ENCODE measurements around the gene PRRT1B.

PRRT1B gene

GRCh38 chr9:131589124-131589711, 43.9 kb downstream of the PRRT1B start:
- H3K36me3 Mint-ChIP-seq (ENCODE audit: low read depth) = peaks cover 50% of the 10 kb centered on the region
- no peak overlapping the region for H3K4me3 Mint-ChIP-seq
- H3K27ac Mint-ChIP-seq = peak overlapping the region; percentile 52
- H3K9me3 Mint-ChIP-seq = no peaks in the 10 kb centered on the region
- peaks cover 49% of the 10 kb centered on the region for H3K4me1 Mint-ChIP-seq (ENCODE audit: low read depth)
- no peaks in the 10 kb centered on the region for H3K27me3 Mint-ChIP-seq (ENCODE audit: low read depth)

- Mint-ChIP-seq H3K36me3 (ENCODE audit: low read depth) (peaks cover 44% of the 10 kb centered on the region), H3K9me3 (no peaks in the 10 kb centered on the region), H3K4me1 (ENCODE audit: low read depth) (peaks cover 43% of the 10 kb centered on the region), H3K27ac (peak overlapping the region; percentile 70), H3K4me3 (no peak overlapping the region), H3K27me3 (ENCODE audit: low read depth) (no peaks in the 10 kb centered on the region)
Observed at GRCh38 chr9:131589993-131590392, 44.7 kb downstream of the PRRT1B start.

- H3K4me3 Mint-ChIP-seq = no peak overlapping the region
- peaks cover 39% of the 10 kb centered on the region for H3K4me1 Mint-ChIP-seq (ENCODE audit: low read depth)
- peak overlapping the region; percentile 70 for H3K27ac Mint-ChIP-seq
- H3K27me3 Mint-ChIP-seq (ENCODE audit: low read depth) = no peaks in the 10 kb centered on the region
- no peaks in the 10 kb centered on the region for H3K9me3 Mint-ChIP-seq
- H3K36me3 Mint-ChIP-seq (ENCODE audit: low read depth) = peaks cover 40% of the 10 kb centered on the region
Observed at GRCh38 chr9:131590449-131590848, 45.1 kb downstream of the PRRT1B start.

GRCh38 chr9:131590907-131591844, 45.9 kb downstream of the PRRT1B start:
- H3K27me3 Mint-ChIP-seq (ENCODE audit: low read depth) = no peaks in the 10 kb centered on the region
- peaks cover 40% of the 10 kb centered on the region for H3K36me3 Mint-ChIP-seq (ENCODE audit: low read depth)
- H3K4me1 Mint-ChIP-seq (ENCODE audit: low read depth) = peaks cover 31% of the 10 kb centered on the region
- H3K4me3 Mint-ChIP-seq = no peak overlapping the region
- H3K9me3 Mint-ChIP-seq = no peaks in the 10 kb centered on the region
- peak overlapping the region; percentile 70 for H3K27ac Mint-ChIP-seq

- H3K9me3 Mint-ChIP-seq = no peaks in the 10 kb centered on the region
- H3K4me3 Mint-ChIP-seq = no peak overlapping the region
- H3K27me3 Mint-ChIP-seq (ENCODE audit: low read depth) = no peaks in the 10 kb centered on the region
- H3K36me3 Mint-ChIP-seq (ENCODE audit: low read depth) = peaks cover 35% of the 10 kb centered on the region
- H3K4me1 Mint-ChIP-seq (ENCODE audit: low read depth) = peaks cover 27% of the 10 kb centered on the region
- H3K27ac Mint-ChIP-seq = peak overlapping the region; percentile 63
Observed at GRCh38 chr9:131591845-131592208, 46.5 kb downstream of the PRRT1B start.

- no peak overlapping the region for H3K4me3 Mint-ChIP-seq
- H3K27ac Mint-ChIP-seq = no peak overlapping the region
- no peaks in the 10 kb centered on the region for H3K27me3 Mint-ChIP-seq (ENCODE audit: low read depth)
- H3K36me3 Mint-ChIP-seq (ENCODE audit: low read depth) = peaks cover 27% of the 10 kb centered on the region
- peaks cover 21% of the 10 kb centered on the region for H3K4me1 Mint-ChIP-seq (ENCODE audit: low read depth)
- no peaks in the 10 kb centered on the region for H3K9me3 Mint-ChIP-seq
Observed at GRCh38 chr9:131593091-131593820, 47.9 kb downstream of the PRRT1B start.

GRCh38 chr9:131593936-131594665, 48.8 kb downstream of the PRRT1B start:
- H3K4me1 Mint-ChIP-seq (ENCODE audit: low read depth) = peaks cover 21% of the 10 kb centered on the region
- H3K36me3 Mint-ChIP-seq (ENCODE audit: low read depth) = peaks cover 24% of the 10 kb centered on the region
- H3K4me3 Mint-ChIP-seq = no peak overlapping the region
- H3K27me3 Mint-ChIP-seq (ENCODE audit: low read depth) = no peaks in the 10 kb centered on the region
- H3K9me3 Mint-ChIP-seq = no peaks in the 10 kb centered on the region
- no peak overlapping the region for H3K27ac Mint-ChIP-seq

GRCh38 chr9:131594906-131595665, 49.8 kb downstream of the PRRT1B start:
- H3K4me3 Mint-ChIP-seq = no peak overlapping the region
- H3K4me1 Mint-ChIP-seq (ENCODE audit: low read depth) = peaks cover 20% of the 10 kb centered on the region
- no peaks in the 10 kb centered on the region for H3K27me3 Mint-ChIP-seq (ENCODE audit: low read depth)
- H3K36me3 Mint-ChIP-seq (ENCODE audit: low read depth) = peaks cover 19% of the 10 kb centered on the region
- H3K9me3 Mint-ChIP-seq = no peaks in the 10 kb centered on the region
- H3K27ac Mint-ChIP-seq = no peak overlapping the region

GRCh38 chr9:131595696-131596429, 50.5 kb downstream of the PRRT1B start:
- Mint-ChIP-seq H3K4me1 (ENCODE audit: low read depth) (peaks cover 13% of the 10 kb centered on the region), H3K4me3 (no peak overlapping the region), H3K36me3 (ENCODE audit: low read depth) (peaks cover 15% of the 10 kb centered on the region), H3K27ac (no peak overlapping the region), H3K9me3 (no peaks in the 10 kb centered on the region), H3K27me3 (ENCODE audit: low read depth) (no peaks in the 10 kb centered on the region)

GRCh38 chr9:131596430-131596743, 51.1 kb downstream of the PRRT1B start:
- no peak overlapping the region for H3K27ac Mint-ChIP-seq
- H3K4me1 Mint-ChIP-seq (ENCODE audit: low read depth) = peaks cover 7% of the 10 kb centered on the region
- H3K36me3 Mint-ChIP-seq (ENCODE audit: low read depth) = peaks cover 14% of the 10 kb centered on the region
- no peaks in the 10 kb centered on the region for H3K27me3 Mint-ChIP-seq (ENCODE audit: low read depth)
- H3K9me3 Mint-ChIP-seq = no peaks in the 10 kb centered on the region
- H3K4me3 Mint-ChIP-seq = no peak overlapping the region

GRCh38 chr9:131597246-131597645, 51.9 kb downstream of the PRRT1B start:
- Mint-ChIP-seq H3K4me1 (ENCODE audit: low read depth) (no peaks in the 10 kb centered on the region), H3K36me3 (ENCODE audit: low read depth) (peaks cover 13% of the 10 kb centered on the region), H3K27me3 (ENCODE audit: low read depth) (no peaks in the 10 kb centered on the region), H3K4me3 (no peak overlapping the region), H3K9me3 (no peaks in the 10 kb centered on the region), H3K27ac (no peak overlapping the region)

- Mint-ChIP-seq H3K36me3 (ENCODE audit: low read depth) (peaks cover 18% of the 10 kb centered on the region), H3K4me1 (ENCODE audit: low read depth) (no peaks in the 10 kb centered on the region), H3K27me3 (ENCODE audit: low read depth) (no peaks in the 10 kb centered on the region), H3K4me3 (no peak overlapping the region), H3K9me3 (no peaks in the 10 kb centered on the region), H3K27ac (no peak overlapping the region)
Observed at GRCh38 chr9:131598121-131598520, 52.8 kb downstream of the PRRT1B start.

- H3K4me1 Mint-ChIP-seq (ENCODE audit: low read depth) = no peaks in the 10 kb centered on the region
- H3K9me3 Mint-ChIP-seq = no peaks in the 10 kb centered on the region
- no peaks in the 10 kb centered on the region for H3K27me3 Mint-ChIP-seq (ENCODE audit: low read depth)
- no peak overlapping the region for H3K4me3 Mint-ChIP-seq
- peaks cover 29% of the 10 kb centered on the region for H3K36me3 Mint-ChIP-seq (ENCODE audit: low read depth)
- no peak overlapping the region for H3K27ac Mint-ChIP-seq
Observed at GRCh38 chr9:131601683-131602181, 56.4 kb downstream of the PRRT1B start.
